NB4 (cell line): ENCODE data around the gene ZC3H13.

ENCODE experiments used
- MYC ChIP-seq: IDR thresholded peaks from 2 replicates; pipeline ENCODE4 v1.6.1; 2011; ENCODE audit warnings: low read depth, low read length
- TF ChIP-seq, protein P1 (sequence below): IDR thresholded peaks from one replicate; pipeline ENCODE4 v1.5.1; 2012; ENCODE audit warnings: low read depth, low read length
- TF ChIP-seq, protein P2 (sequence below): IDR thresholded peaks from 2 replicates; pipeline ENCODE4 v1.6.1; 2011; ENCODE audit warnings: low read depth, low read length

DNA sequence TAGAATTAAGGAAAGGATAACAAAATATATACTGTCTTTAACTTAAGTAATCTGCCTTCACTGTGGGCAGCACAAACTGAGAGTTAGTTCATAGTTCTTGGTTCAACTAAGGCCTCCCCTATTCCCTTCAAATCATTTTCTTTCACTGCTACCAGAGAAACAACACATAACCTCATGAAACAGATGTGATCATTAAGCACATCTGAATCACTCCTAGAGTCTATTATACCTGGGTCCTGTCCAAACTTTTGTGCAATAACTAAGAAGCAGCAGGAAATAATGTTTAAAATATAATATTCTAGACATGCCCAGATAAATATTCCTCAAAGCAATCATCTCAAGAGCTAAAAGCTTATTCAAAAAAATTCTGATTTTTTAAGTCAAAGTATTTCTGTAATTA, 62.9 kb downstream of the ZC3H13 start:
- TF ChIP-seq, protein P1, sequence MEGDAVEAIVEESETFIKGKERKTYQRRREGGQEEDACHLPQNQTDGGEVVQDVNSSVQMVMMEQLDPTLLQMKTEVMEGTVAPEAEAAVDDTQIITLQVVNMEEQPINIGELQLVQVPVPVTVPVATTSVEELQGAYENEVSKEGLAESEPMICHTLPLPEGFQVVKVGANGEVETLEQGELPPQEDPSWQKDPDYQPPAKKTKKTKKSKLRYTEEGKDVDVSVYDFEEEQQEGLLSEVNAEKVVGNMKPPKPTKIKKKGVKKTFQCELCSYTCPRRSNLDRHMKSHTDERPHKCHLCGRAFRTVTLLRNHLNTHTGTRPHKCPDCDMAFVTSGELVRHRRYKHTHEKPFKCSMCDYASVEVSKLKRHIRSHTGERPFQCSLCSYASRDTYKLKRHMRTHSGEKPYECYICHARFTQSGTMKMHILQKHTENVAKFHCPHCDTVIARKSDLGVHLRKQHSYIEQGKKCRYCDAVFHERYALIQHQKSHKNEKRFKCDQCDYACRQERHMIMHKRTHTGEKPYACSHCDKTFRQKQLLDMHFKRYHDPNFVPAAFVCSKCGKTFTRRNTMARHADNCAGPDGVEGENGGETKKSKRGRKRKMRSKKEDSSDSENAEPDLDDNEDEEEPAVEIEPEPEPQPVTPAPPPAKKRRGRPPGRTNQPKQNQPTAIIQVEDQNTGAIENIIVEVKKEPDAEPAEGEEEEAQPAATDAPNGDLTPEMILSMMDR, result no peak
- TF ChIP-seq, protein P2, sequence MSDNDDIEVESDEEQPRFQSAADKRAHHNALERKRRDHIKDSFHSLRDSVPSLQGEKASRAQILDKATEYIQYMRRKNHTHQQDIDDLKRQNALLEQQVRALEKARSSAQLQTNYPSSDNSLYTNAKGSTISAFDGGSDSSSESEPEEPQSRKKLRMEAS, result no peak
- no peak for TF ChIP-seq MYC
